HTERT RPE-1 (cell line): Measurements from ENCODE around the gene SLC37A1.

Experiments
- in situ Hi-C: fragments of 300-500 bp; cut with MboI; formaldehyde crosslinking; loops from 4 replicates; pipeline ENCODE4 v1.14.3; 2020; ENCODE audit warnings: low sequenced_read_pairs

SLC37A1 gene

GRCh38 chr21:42558846-42559245, 45.2 kb downstream of the SLC37A1 start:
- in situ Hi-C loops, result no loop called here

- in situ Hi-C loops, result no loop called here
Measured at GRCh38 chr21:42559326-42559725, 45.7 kb downstream of the SLC37A1 start.

GRCh38 chr21:42560517-42561179, 47.0 kb downstream of the SLC37A1 start:
- in situ Hi-C loops, result no loop called here

- in situ Hi-C loops, result no loop called here
Measured at GRCh38 chr21:42561762-42562650, 48.4 kb downstream of the SLC37A1 start.

- in situ Hi-C loops, result no loop called here
Measured at GRCh38 chr21:42562816-42563215, 49.2 kb downstream of the SLC37A1 start.

GRCh38 chr21:42563261-42563660, 49.6 kb downstream of the SLC37A1 start:
- in situ Hi-C loops, result no loop called here

- in situ Hi-C loops, result no loop called here
Measured at GRCh38 chr21:42563686-42564085, 50.0 kb downstream of the SLC37A1 start.

- in situ Hi-C loops, result no loop called here
Measured at GRCh38 chr21:42564561-42564971, 50.9 kb downstream of the SLC37A1 start.

GRCh38 chr21:42565206-42565810, 51.7 kb downstream of the SLC37A1 start:
- in situ Hi-C loops, result no loop called here

- in situ Hi-C loops, result no loop called here
Measured at GRCh38 chr21:42565886-42566523, 52.4 kb downstream of the SLC37A1 start.

GRCh38 chr21:42566524-42567213, 53.0 kb downstream of the SLC37A1 start:
- in situ Hi-C loops, result no loop called here

- in situ Hi-C loops, result no loop called here
Measured at GRCh38 chr21:42567214-42567555, 53.5 kb downstream of the SLC37A1 start.

GRCh38 chr21:42567861-42568260, 54.2 kb downstream of the SLC37A1 start:
- in situ Hi-C loops, result no loop called here

- in situ Hi-C loops, result no loop called here
Measured at GRCh38 chr21:42568376-42568775, 54.7 kb downstream of the SLC37A1 start.

GRCh38 chr21:42568866-42569731, 55.4 kb downstream of the SLC37A1 start:
- in situ Hi-C loops, result no loop called here

- in situ Hi-C loops, result no loop called here
Measured at GRCh38 chr21:42569732-42570301, 56.2 kb downstream of the SLC37A1 start.

- in situ Hi-C loops, result no loop called here
Measured at GRCh38 chr21:42570362-42570761, 56.7 kb downstream of the SLC37A1 start.

- in situ Hi-C loops, result no loop called here
Measured at GRCh38 chr21:42570841-42571387, 57.3 kb downstream of the SLC37A1 start.
